Natural killer cell (primary cell): ENCODE results near the gene AKAP11. TPM values are rescaled to one million over a fixed set of nuclear protein-coding genes. Genes with fewer than 3 reads are reported as not detected.

Experiments
- ATAC-seq, 3 donors: fragments of 150-1000 bp in 2 of 3; fragments of 200-7000 bp in 1 of 3; cut with Tn5 transposase; 1 replicate in 1 of 3; 2 replicates in 2 of 3; pipeline ENCODE4 v1.10.0; 2021; ENCODE audit warnings: mild to moderate bottlenecking in 2 of 3, moderate library complexity in 2 of 3
- DNase-seq, 2 donors: peaks; one replicate each; pipeline versions ENCODE4 v3.0.0 to v3.0.0-alpha.2; 2013 to 2021; ENCODE audit warnings: mixed read lengths in 1 of 2
- H3K27ac ChIP-seq: one replicate; pipeline ENCODE4 v1.5.1; 2013; ENCODE audit warnings: mild to moderate bottlenecking, low read length
- H3K27me3 ChIP-seq: one replicate; pipeline ENCODE4 v1.6.1; 2013; ENCODE audit warnings: low read length; ENCODE audit not compliant: control insufficient read depth, insufficient read depth
- H3K36me3 ChIP-seq: one replicate; pipeline ENCODE4 v1.6.1; 2013; ENCODE audit warnings: low read length; ENCODE audit not compliant: control insufficient read depth, insufficient read depth
- H3K4me1 ChIP-seq: one replicate; pipeline ENCODE4 v1.6.1; 2013; ENCODE audit warnings: low read length; ENCODE audit not compliant: control insufficient read depth, insufficient read depth
- H3K4me3 ChIP-seq: one replicate; pipeline ENCODE4 v1.5.1; 2013; ENCODE audit warnings: low read length
- H3K9me3 ChIP-seq: one replicate; pipeline ENCODE4 v1.6.1; 2013; ENCODE audit warnings: low read length; ENCODE audit not compliant: control insufficient read depth, insufficient read depth
- H3K27ac Mint-ChIP-seq, 2 donors: one replicate each; pipeline ENCODE4 v1.8.0; 2022; ENCODE audit warnings: mild to moderate bottlenecking in 2 of 2, mixed read lengths in 2 of 2, moderate library complexity in 1 of 2
- H3K27me3 Mint-ChIP-seq, 2 donors: one replicate each; pipeline ENCODE4 v1.8.0; 2022; ENCODE audit warnings: low read depth in 2 of 2, mixed read lengths in 2 of 2
- H3K36me3 Mint-ChIP-seq: one replicate; pipeline ENCODE4 v1.8.0; 2022; ENCODE audit warnings: mixed read lengths
- H3K4me1 Mint-ChIP-seq, 2 donors: one replicate each; pipeline ENCODE4 v1.8.0; 2022; ENCODE audit warnings: mixed read lengths in 2 of 2
- H3K4me3 Mint-ChIP-seq: one replicate; pipeline ENCODE4 v1.8.0; 2022; ENCODE audit warnings: mild to moderate bottlenecking, moderate library complexity, mixed read lengths
- H3K9me3 Mint-ChIP-seq, 2 donors: one replicate each; pipeline ENCODE4 v1.8.0; 2022; ENCODE audit warnings: mixed read lengths in 2 of 2
- CTCF ChIP-seq: fragments of 200-600 bp; IDR thresholded peaks from one replicate; pipeline ENCODE4 v1.8.0; 2022; ENCODE audit warnings: antibody characterized with exemption
- WGBS: methylation state at CpG from one replicate; pipeline ENCODE4 v1.1.7; 2013; ENCODE audit warnings: missing lambda C conversion rate; ENCODE audit not compliant: insufficient coverage; 5-methylcytosine and 5-hydroxymethylcytosine counted together
- intact Hi-C: fragments of 100-400 bp; cut with micrococcal nuclease; formaldehyde crosslinking; loops from one replicate; pipeline ENCODE4 v1.14.2; 2022
- total RNA-seq, 4 donors: library from RNA; stranded (reverse); fragments of 120-200 nt in 1 of 4; gene quantifications; one replicate each; pipeline versions ENCODE4 v1.2.3 to v1.2.4, GENCODE V29; 2013 to 2022

AKAP11 gene
- total RNA-seq, 3 donors from 2014 or later (not counting 1 experiment from before 2014, with no cell fraction given): 23.6 to 31.9 (median 26.8) TPM

DNA sequence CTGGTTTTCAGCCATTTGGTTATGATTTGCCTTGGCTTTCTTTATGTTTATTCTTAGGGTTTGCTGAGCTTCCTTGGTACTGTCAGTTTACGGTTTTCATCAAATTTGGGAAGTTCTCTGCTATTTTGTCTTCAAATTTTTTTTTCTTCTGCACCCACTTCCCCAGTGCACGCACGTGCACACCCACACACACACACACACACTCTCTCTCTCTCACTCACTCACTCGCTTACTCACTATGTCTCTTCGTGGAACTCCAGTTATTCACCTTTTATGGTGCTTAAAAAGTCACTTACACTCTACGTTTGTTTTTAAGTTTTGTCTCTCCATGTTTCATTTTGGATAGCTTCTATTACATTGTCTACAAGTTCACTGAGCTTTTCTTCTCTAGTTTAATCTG lies 7.1 kb downstream of the AKAP11 start:
- H3K27me3 ChIP-seq: no peaks in the 10 kb centered on the region
- no peak for TF ChIP-seq CTCF
- WGBS: 64% methylated on average over 6 of the region's 6 CpGs
- DNase-seq: peak in 1 of 2 donors; percentile 36
- Mint-ChIP-seq H3K27ac (no peak overlapping the region), H3K9me3 (no peaks in the 10 kb centered on the region), H3K4me1 (peaks cover 29 to 32% of the 10 kb centered on the region in 2 donors), H3K4me3 (no peak overlapping the region), H3K27me3 (no peaks in the 10 kb centered on the region), H3K36me3 (no peaks in the 10 kb centered on the region)
- ATAC-seq: no peak
- no peaks in the 10 kb centered on the region for H3K36me3 ChIP-seq
- intact Hi-C loops: no loop called here
- no peak overlapping the region for H3K27ac ChIP-seq
- H3K4me3 ChIP-seq: no peak overlapping the region
- no peaks in the 10 kb centered on the region for H3K9me3 ChIP-seq
- H3K4me1 ChIP-seq: no peaks in the 10 kb centered on the region

- no peaks in the 10 kb centered on the region for H3K9me3 ChIP-seq
- Mint-ChIP-seq H3K4me1 (peaks cover 21 to 23% of the 10 kb centered on the region in 2 donors), H3K36me3 (no peaks in the 10 kb centered on the region), H3K4me3 (no peak overlapping the region), H3K27me3 (no peaks in the 10 kb centered on the region), H3K9me3 (no peaks in the 10 kb centered on the region), H3K27ac (no peak overlapping the region)
- WGBS: 100% methylated on average over 1 of the region's 1 CpG
- no peaks in the 10 kb centered on the region for H3K36me3 ChIP-seq
- H3K4me1 ChIP-seq: no peaks in the 10 kb centered on the region
- no peaks in the 10 kb centered on the region for H3K27me3 ChIP-seq
- TF ChIP-seq CTCF: no peak
- intact Hi-C loops: no loop called here
- DNase-seq: no peak
- ATAC-seq: no peak
- no peak overlapping the region for H3K27ac ChIP-seq
- H3K4me3 ChIP-seq: no peak overlapping the region
Observed at GRCh38 chr13:42279986-42280385, 8.0 kb downstream of the AKAP11 start.

- 95% methylated on average over 2 of the region's 2 CpGs for WGBS
- no peaks in the 10 kb centered on the region for H3K27me3 ChIP-seq
- no peak overlapping the region for H3K27ac ChIP-seq
- Mint-ChIP-seq H3K4me3 (no peak overlapping the region), H3K27me3 (no peaks in the 10 kb centered on the region), H3K9me3 (no peaks in the 10 kb centered on the region), H3K36me3 (peaks cover 3% of the 10 kb centered on the region), H3K27ac (no peak overlapping the region), H3K4me1 (peaks cover 17 to 21% of the 10 kb centered on the region in 2 donors)
- H3K4me3 ChIP-seq: no peak overlapping the region
- DNase-seq (no peak), ATAC-seq (no peak)
- H3K4me1 ChIP-seq: no peaks in the 10 kb centered on the region
- TF ChIP-seq CTCF: no peak
- no peaks in the 10 kb centered on the region for H3K36me3 ChIP-seq
- intact Hi-C loops: no loop called here
- H3K9me3 ChIP-seq: no peaks in the 10 kb centered on the region
Observed at GRCh38 chr13:42280537-42280936, 8.6 kb downstream of the AKAP11 start.

- WGBS: 92% methylated on average over 3 of the region's 3 CpGs
- H3K27me3 ChIP-seq: no peaks in the 10 kb centered on the region
- Mint-ChIP-seq H3K36me3 (peaks cover 12% of the 10 kb centered on the region), H3K9me3 (no peaks in the 10 kb centered on the region), H3K27me3 (no peaks in the 10 kb centered on the region), H3K27ac (no peak overlapping the region), H3K4me1 (peaks cover 11 to 24% of the 10 kb centered on the region in 2 donors), H3K4me3 (no peak overlapping the region)
- H3K9me3 ChIP-seq: no peaks in the 10 kb centered on the region
- no peak for TF ChIP-seq CTCF
- H3K4me1 ChIP-seq: no peaks in the 10 kb centered on the region
- no peak overlapping the region for H3K4me3 ChIP-seq
- ATAC-seq (no peak), DNase-seq (no peak)
- peaks cover 20% of the 10 kb centered on the region for H3K36me3 ChIP-seq
- H3K27ac ChIP-seq: no peak overlapping the region
- intact Hi-C loops: no loop called here
Observed at GRCh38 chr13:42283574-42283973, 11.6 kb downstream of the AKAP11 start.
